ENCODE data around the gene MMP28.

Gene MMP28

DNA sequence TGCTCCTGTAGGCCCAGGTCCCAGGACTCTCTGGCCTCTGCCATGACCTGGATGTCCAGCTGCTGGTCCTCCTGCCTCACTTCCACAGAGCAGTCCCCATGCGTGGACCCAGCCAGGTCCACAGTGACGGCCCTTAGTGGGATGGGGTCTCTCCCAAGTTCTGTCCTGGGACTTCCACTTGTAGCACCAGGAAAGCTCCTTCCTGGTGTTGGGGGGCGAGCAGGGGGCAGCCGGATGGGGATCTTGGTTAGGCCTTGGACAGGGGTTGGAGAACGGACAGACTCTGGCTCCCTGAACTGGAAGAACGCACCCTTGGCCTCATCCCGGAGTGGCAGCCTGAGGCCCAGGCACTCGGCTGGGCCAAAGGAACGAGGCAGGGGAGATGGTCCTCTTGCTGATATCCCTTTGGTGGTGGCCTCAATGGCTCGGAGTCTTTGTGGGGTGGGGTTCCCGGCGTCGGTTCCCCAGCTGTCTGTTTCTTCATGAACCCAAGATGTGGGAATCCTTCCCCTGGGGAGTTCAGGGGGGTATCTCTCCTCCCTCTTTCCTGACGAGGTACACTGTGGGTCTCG, 49.6 kb downstream of the MMP28 start:
- TF ChIP-seq, protein P1, sequence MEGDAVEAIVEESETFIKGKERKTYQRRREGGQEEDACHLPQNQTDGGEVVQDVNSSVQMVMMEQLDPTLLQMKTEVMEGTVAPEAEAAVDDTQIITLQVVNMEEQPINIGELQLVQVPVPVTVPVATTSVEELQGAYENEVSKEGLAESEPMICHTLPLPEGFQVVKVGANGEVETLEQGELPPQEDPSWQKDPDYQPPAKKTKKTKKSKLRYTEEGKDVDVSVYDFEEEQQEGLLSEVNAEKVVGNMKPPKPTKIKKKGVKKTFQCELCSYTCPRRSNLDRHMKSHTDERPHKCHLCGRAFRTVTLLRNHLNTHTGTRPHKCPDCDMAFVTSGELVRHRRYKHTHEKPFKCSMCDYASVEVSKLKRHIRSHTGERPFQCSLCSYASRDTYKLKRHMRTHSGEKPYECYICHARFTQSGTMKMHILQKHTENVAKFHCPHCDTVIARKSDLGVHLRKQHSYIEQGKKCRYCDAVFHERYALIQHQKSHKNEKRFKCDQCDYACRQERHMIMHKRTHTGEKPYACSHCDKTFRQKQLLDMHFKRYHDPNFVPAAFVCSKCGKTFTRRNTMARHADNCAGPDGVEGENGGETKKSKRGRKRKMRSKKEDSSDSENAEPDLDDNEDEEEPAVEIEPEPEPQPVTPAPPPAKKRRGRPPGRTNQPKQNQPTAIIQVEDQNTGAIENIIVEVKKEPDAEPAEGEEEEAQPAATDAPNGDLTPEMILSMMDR (IDR thresholded peaks at IDR 0.05): no peak
- Histone ChIP-seq H3K27me3 (peaks cover 0 to 96% of the 10 kb centered on the region in 2 donors), H3K9me3 (no peaks in the 10 kb centered on the region), H3K27ac (no peak overlapping the region), H3K4me3 (no peak overlapping the region), H3K4me1 (peaks cover 0 to 28% (median 14%) of the 10 kb centered on the region in 4 donors), H3K36me3 (no peaks in the 10 kb centered on the region)
- intact Hi-C loops (cut with DNase I; ENCODE audit: low total_unique reads): no loop called here
- DNase-seq: no peak

DNA sequence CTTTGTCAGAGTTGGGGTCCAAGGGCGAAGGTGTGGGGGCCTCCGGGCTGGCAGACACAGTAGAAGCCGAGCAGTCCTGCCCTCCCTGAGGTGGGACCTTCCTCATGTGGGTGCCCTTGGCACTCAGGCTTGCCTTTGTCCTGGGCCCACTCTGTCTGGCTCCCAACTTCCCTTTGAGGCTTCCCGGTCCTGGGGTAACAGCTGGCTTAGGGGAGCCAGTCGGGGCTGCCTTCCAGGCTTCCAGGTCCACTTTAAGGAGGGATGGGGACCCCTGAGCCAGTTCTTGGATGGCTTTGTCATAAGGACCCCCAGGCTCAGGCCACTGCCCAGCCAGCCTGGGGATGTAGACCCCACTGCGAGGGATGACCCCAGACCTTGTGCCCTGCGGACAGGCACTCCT, 50.2 kb downstream of the MMP28 start:
- TF ChIP-seq, protein P1 (IDR thresholded peaks at IDR 0.05): no peak
- Histone ChIP-seq H3K27me3 (peaks cover 0 to 92% of the 10 kb centered on the region in 2 donors), H3K4me1 (peaks cover 0 to 29% (median 12%) of the 10 kb centered on the region in 4 donors), H3K9me3 (no peaks in the 10 kb centered on the region), H3K36me3 (no peaks in the 10 kb centered on the region), H3K4me3 (no peak overlapping the region), H3K27ac (no peak overlapping the region)
- intact Hi-C loops (cut with DNase I; ENCODE audit: low total_unique reads): no loop called here
- no peak for DNase-seq

DNA sequence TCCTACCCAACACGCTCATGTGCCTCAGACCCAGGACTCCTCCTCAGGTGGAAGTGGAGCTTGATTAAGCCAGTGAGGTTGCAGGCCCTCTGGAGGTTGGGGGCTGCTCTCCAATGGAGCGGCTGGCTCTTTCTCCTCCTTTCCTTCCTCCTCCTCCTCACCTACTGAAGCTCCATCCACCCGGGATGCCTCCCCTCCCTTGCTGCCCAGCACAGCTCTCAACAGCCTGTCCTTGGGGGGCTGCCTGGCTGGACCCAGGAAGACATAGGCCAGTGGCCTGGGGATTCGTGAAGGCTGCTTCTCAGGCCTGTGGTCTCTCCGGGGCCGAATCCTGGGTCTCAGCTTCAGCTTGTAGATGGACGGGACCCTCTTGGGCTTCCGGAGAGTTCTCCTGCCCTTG, 50.6 kb downstream of the MMP28 start:
- Histone ChIP-seq H3K9me3 (no peaks in the 10 kb centered on the region), H3K4me1 (peaks cover 0 to 25% (median 8%) of the 10 kb centered on the region in 4 donors), H3K4me3 (no peak overlapping the region), H3K27me3 (peaks cover 0 to 88% of the 10 kb centered on the region in 2 donors), H3K36me3 (no peaks in the 10 kb centered on the region), H3K27ac (no peak overlapping the region)
- TF ChIP-seq, protein P1 (IDR thresholded peaks at IDR 0.05): no peak
- DNase-seq: no peak
- intact Hi-C loops (cut with DNase I; ENCODE audit: low total_unique reads): no loop called here

DNA sequence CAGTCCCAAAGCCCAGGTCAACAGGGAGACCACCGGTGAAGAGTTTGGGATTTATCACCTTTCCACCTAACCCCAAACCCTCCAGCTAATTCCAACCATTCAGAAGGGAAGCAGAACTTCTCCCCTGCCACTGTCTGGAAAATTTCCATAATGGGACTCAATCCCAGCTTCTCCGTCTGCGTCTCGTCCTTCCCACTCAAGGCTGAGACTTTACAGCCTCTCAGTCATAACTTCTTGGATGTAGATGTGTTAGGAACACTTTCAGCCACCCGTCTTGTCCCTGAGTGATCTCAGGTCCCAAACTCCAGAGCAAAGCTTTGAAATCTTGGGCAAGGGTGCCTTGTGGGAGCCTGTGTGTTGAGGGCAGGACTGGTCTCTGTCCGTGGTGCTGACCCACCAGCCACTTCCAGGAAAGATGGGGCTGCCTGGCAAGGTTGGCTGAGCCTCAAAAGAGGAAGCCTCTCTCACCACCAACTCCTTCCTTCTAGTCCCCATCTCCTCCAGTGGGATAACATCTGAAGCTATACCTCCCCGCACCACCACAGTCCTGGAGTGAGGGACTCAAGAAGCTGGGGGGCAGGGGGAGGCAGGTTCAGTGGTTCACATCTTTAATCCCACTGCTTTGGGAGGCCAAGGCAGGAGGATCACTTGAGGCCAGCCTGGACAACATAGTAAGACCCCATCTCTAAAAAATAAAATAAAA, 51.7 kb downstream of the MMP28 start:
- TF ChIP-seq, protein P1 (IDR thresholded peaks at IDR 0.05): no peak
- H3K27ac ChIP-seq: no peak overlapping the region
- peaks cover 0 to 78% of the 10 kb centered on the region in 2 donors for H3K27me3 ChIP-seq
- DNase-seq: no peak
- H3K9me3 ChIP-seq: no peaks in the 10 kb centered on the region
- no peak overlapping the region for H3K4me3 ChIP-seq
- no peaks in the 10 kb centered on the region for H3K36me3 ChIP-seq
- peaks cover 0 to 18% (median 7%) of the 10 kb centered on the region in 4 donors for H3K4me1 ChIP-seq
- intact Hi-C loops (cut with DNase I; ENCODE audit: low total_unique reads): no loop called here

DNA sequence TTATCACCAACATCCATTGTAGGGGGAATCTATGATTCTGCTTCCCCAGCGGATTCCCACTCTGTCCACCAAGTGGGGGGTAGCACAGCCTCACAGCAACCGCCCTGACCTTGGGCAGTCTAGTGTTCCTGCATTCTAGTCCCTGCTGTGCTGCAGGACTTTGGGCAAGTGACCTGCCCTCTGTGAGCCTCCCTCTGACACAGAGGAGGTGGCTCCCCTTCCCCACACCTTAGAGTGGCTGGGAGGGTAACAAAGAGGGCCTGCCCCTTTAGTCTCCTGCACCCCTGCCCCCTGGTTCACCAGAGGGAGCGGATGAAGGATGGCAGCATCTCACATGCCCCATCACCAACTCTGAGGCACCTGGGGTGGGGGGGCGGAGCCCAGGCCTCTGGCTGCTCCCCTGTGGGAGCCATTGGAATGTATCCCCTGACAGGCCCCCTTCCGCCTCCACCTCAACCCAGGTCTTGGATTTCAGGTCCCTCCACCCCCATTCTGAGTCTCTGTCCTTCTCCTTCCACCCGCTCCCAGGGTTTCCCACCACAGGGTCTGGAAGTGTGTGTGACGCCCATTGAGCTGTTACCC, 52.5 kb downstream of the MMP28 start:
- peaks cover 0 to 70% of the 10 kb centered on the region in 2 donors for H3K27me3 ChIP-seq
- peaks cover 0 to 18% (median 7%) of the 10 kb centered on the region in 4 donors for H3K4me1 ChIP-seq
- no peaks in the 10 kb centered on the region for H3K36me3 ChIP-seq
- H3K9me3 ChIP-seq: no peaks in the 10 kb centered on the region
- intact Hi-C loops (cut with DNase I; ENCODE audit: low total_unique reads): no loop called here
- no peak overlapping the region for H3K27ac ChIP-seq
- no peak overlapping the region for H3K4me3 ChIP-seq
- DNase-seq: no peak
- TF ChIP-seq, protein P1 (IDR thresholded peaks at IDR 0.05): no peak

Data from tibial artery (tissue), 4 donors.